Mucosa of stomach (tissue), 1 donor: ENCODE measurements around the gene CRHR1.
"Not testable (repeated sequence)": the region's sequence is repeated elsewhere in the genome, so short reads cannot be mapped to it uniquely, and the experiment has no call there.

Experiments used
- H3K27me3 ChIP-seq: one replicate; pipeline ENCODE4 v1.7.0; 2013; ENCODE audit warnings: mild to moderate bottlenecking, low read length; ENCODE audit not compliant: control insufficient read depth, insufficient read depth
- H3K36me3 ChIP-seq: one replicate; pipeline ENCODE4 v1.7.0; 2013; ENCODE audit warnings: low read length; ENCODE audit not compliant: control insufficient read depth, insufficient read depth
- H3K4me1 ChIP-seq: one replicate; pipeline ENCODE4 v1.7.0; 2013; ENCODE audit warnings: mild to moderate bottlenecking, low read length; ENCODE audit not compliant: control insufficient read depth, insufficient read depth
- H3K4me3 ChIP-seq: one replicate; pipeline ENCODE4 v1.7.0; 2013; ENCODE audit warnings: low read length
- H3K9ac ChIP-seq: one replicate; pipeline ENCODE4 v1.7.0; 2013; ENCODE audit warnings: mild to moderate bottlenecking, low read length, moderate library complexity
- H3K9me3 ChIP-seq: one replicate; pipeline ENCODE4 v1.7.0; 2013; ENCODE audit warnings: mild to moderate bottlenecking, low read length, moderate library complexity; ENCODE audit not compliant: control insufficient read depth
- donor health status: Pancreatic carcinoma.

Gene CRHR1

GRCh38 chr17:45784293-45784740 is at the start of gene CRHR1:
Gene CRHR1 (plus strand): TSS chr17:45784320. CDS start chr17:45784545, 225 bp downstream.
- peaks cover 13% of the 10 kb centered on the region for H3K4me1 ChIP-seq
- H3K4me3 ChIP-seq: no peak within 1 kb of the TSS
- H3K9ac ChIP-seq: no peak within 1 kb of the TSS
- peaks cover 78% of the 10 kb centered on the region for H3K27me3 ChIP-seq
- H3K9me3 ChIP-seq: no peaks in the 10 kb centered on the region
- no peaks in the 10 kb centered on the region for H3K36me3 ChIP-seq

GRCh38 chr17:45734598-45734997 is 49.5 kb upstream of the CRHR1 start:
- Histone ChIP-seq H3K9ac (no peak overlapping the region), H3K27me3 (peaks cover 2% of the 10 kb centered on the region), H3K4me1 (no peaks in the 10 kb centered on the region), H3K36me3 (no peaks in the 10 kb centered on the region), H3K9me3 (no peaks in the 10 kb centered on the region), H3K4me3 (no peak overlapping the region)

- peaks cover 2% of the 10 kb centered on the region for H3K27me3 ChIP-seq
Observed at GRCh38 chr17:45735488-45735887, 48.6 kb upstream of the CRHR1 start.

GRCh38 chr17:45739786-45740185 is 44.3 kb upstream of the CRHR1 start:
- H3K4me1 ChIP-seq: no peaks in the 10 kb centered on the region
- H3K36me3 ChIP-seq: no peaks in the 10 kb centered on the region
- H3K9me3 ChIP-seq: no peaks in the 10 kb centered on the region
- H3K4me3 ChIP-seq: no peak overlapping the region
- H3K27me3 ChIP-seq: peaks cover 15% of the 10 kb centered on the region
- no peak overlapping the region for H3K9ac ChIP-seq

More at GRCh38 chr17:45735488-45735887, 48.6 kb upstream of the CRHR1 start:
- Histone ChIP-seq H3K9ac (no peak overlapping the region), H3K4me1 (no peaks in the 10 kb centered on the region), H3K9me3 (no peaks in the 10 kb centered on the region), H3K36me3 (no peaks in the 10 kb centered on the region), H3K4me3 (no peak overlapping the region)

GRCh38 chr17:45740553-45741330 is 43.4 kb upstream of the CRHR1 start:
- Histone ChIP-seq H3K9me3 (no peaks in the 10 kb centered on the region), H3K36me3 (no peaks in the 10 kb centered on the region), H3K4me3 (no peak overlapping the region), H3K4me1 (no peaks in the 10 kb centered on the region), H3K9ac (no peak overlapping the region), H3K27me3 (peaks cover 15% of the 10 kb centered on the region)

- H3K27me3 ChIP-seq: peaks cover 15% of the 10 kb centered on the region
- no peaks in the 10 kb centered on the region for H3K36me3 ChIP-seq
- no peak overlapping the region for H3K9ac ChIP-seq
- H3K9me3 ChIP-seq: no peaks in the 10 kb centered on the region
- H3K4me1 ChIP-seq: no peaks in the 10 kb centered on the region
- H3K4me3 ChIP-seq: no peak overlapping the region
Observed at GRCh38 chr17:45742251-45742650, 41.9 kb upstream of the CRHR1 start.

- Histone ChIP-seq H3K9ac (no peak overlapping the region), H3K27me3 (peaks cover 13% of the 10 kb centered on the region), H3K4me1 (no peaks in the 10 kb centered on the region), H3K9me3 (no peaks in the 10 kb centered on the region), H3K36me3 (no peaks in the 10 kb centered on the region), H3K4me3 (no peak overlapping the region)
Observed at GRCh38 chr17:45743626-45744326, 40.3 kb upstream of the CRHR1 start.

GRCh38 chr17:45744826-45745225 is 39.3 kb upstream of the CRHR1 start:
- H3K36me3 ChIP-seq, H3K4me1 ChIP-seq, H3K9ac ChIP-seq, H3K4me3 ChIP-seq, H3K9me3 ChIP-seq: not testable (repeated sequence)
- H3K27me3 ChIP-seq: peaks cover 13% of the 10 kb centered on the region

- no peaks in the 10 kb centered on the region for H3K36me3 ChIP-seq
- H3K4me1 ChIP-seq: no peaks in the 10 kb centered on the region
- no peak overlapping the region for H3K9ac ChIP-seq
- no peak overlapping the region for H3K4me3 ChIP-seq
- no peaks in the 10 kb centered on the region for H3K9me3 ChIP-seq
- peaks cover 13% of the 10 kb centered on the region for H3K27me3 ChIP-seq
Observed at GRCh38 chr17:45745601-45746494, 38.3 kb upstream of the CRHR1 start.

GRCh38 chr17:45747911-45748310 is 36.2 kb upstream of the CRHR1 start:
- H3K9me3 ChIP-seq: no peaks in the 10 kb centered on the region
- no peaks in the 10 kb centered on the region for H3K36me3 ChIP-seq
- no peaks in the 10 kb centered on the region for H3K4me1 ChIP-seq
- peaks cover under 1% of the 10 kb centered on the region for H3K27me3 ChIP-seq
- H3K9ac ChIP-seq: no peak overlapping the region
- H3K4me3 ChIP-seq: no peak overlapping the region

GRCh38 chr17:45748731-45749310 is 35.3 kb upstream of the CRHR1 start:
- Histone ChIP-seq H3K4me1 (no peaks in the 10 kb centered on the region), H3K9ac (no peak overlapping the region), H3K36me3 (no peaks in the 10 kb centered on the region), H3K4me3 (no peak overlapping the region), H3K27me3 (no peaks in the 10 kb centered on the region), H3K9me3 (no peaks in the 10 kb centered on the region)
